Stromal cell of bone marrow (primary cell): ENCODE data around the gene RNF182.
"Not testable (repeated sequence)": the region's sequence is repeated elsewhere in the genome, so short reads cannot be mapped to it uniquely, and the experiment has no call there.

Experiments
- DNase-seq: peaks from one replicate; pipeline ENCODE4 v3.0.0-alpha.2; 2012; ENCODE audit warnings: low read depth

The RNF182 gene

GRCh38 chr6:14001329-14002012 is 76.7 kb downstream of the RNF182 start:
- DNase-seq, result peak; percentile 99

GRCh38 chr6:14002176-14002947 is 77.6 kb downstream of the RNF182 start:
- no peak for DNase-seq

GRCh38 chr6:14004258-14004657 is 79.5 kb downstream of the RNF182 start:
- DNase-seq, result no peak

- no peak for DNase-seq
These were observed 84.1 kb downstream of the RNF182 start for GRCh38 chr6:14008809-14009208.

- DNase-seq, result no peak
These were observed 84.7 kb downstream of the RNF182 start for GRCh38 chr6:14009431-14009830.

- DNase-seq, result no peak
These were observed 85.5 kb downstream of the RNF182 start for GRCh38 chr6:14010275-14010674.

GRCh38 chr6:14012313-14013030 is 87.7 kb downstream of the RNF182 start:
- DNase-seq, result no peak

GRCh38 chr6:14015964-14016363 is 91.2 kb downstream of the RNF182 start:
- DNase-seq, result no peak

- no peak for DNase-seq
These were observed 91.7 kb downstream of the RNF182 start for GRCh38 chr6:14016432-14016831.

- no peak for DNase-seq
These were observed 92.3 kb downstream of the RNF182 start for GRCh38 chr6:14016935-14017625.

- no peak for DNase-seq
These were observed 93.1 kb downstream of the RNF182 start for GRCh38 chr6:14017626-14018475.

- not testable (repeated sequence) for DNase-seq
These were observed 93.8 kb downstream of the RNF182 start for GRCh38 chr6:14018559-14018958.

- DNase-seq, result no peak
These were observed 95.8 kb downstream of the RNF182 start for GRCh38 chr6:14020551-14020950.

- DNase-seq, result no peak
These were observed 96.7 kb downstream of the RNF182 start for GRCh38 chr6:14021449-14021848.

- DNase-seq, result no peak
These were observed 97.9 kb downstream of the RNF182 start for GRCh38 chr6:14022673-14023072.

- DNase-seq, result no peak
These were observed 99.1 kb downstream of the RNF182 start for GRCh38 chr6:14023855-14024254.

GRCh38 chr6:14025160-14025559 is 100.4 kb downstream of the RNF182 start:
- no peak for DNase-seq

GRCh38 chr6:14026831-14027539 is 102.2 kb downstream of the RNF182 start:
- DNase-seq, result peak; percentile 27

GRCh38 chr6:14028631-14029030 is 103.9 kb downstream of the RNF182 start:
- no peak for DNase-seq

- no peak for DNase-seq
These were observed 104.9 kb downstream of the RNF182 start for GRCh38 chr6:14029605-14030004.
